Progenitor cell of endocrine pancreas (in vitro differentiated cells): ENCODE measurements around the gene MTIF3. TPM values are rescaled to one million over a fixed set of nuclear protein-coding genes. Genes with fewer than 3 reads are reported as not detected.

Experiments
- DNase-seq: peaks from one replicate; pipeline ENCODE4 v3.0.0; 2021; ENCODE audit warnings: low spot score; ENCODE audit not compliant: unreplicated experiment
- H3K27ac Mint-ChIP-seq: 2 replicates; pipeline ENCODE4 v1.8.0; 2021; ENCODE audit warnings: mild to moderate bottlenecking, moderate library complexity, mixed read lengths
- H3K27me3 Mint-ChIP-seq: 2 replicates; pipeline ENCODE4 v1.8.0; 2021; ENCODE audit warnings: mixed read lengths
- H3K36me3 Mint-ChIP-seq: 2 replicates; pipeline ENCODE4 v1.8.0; 2022; ENCODE audit warnings: mixed read lengths; ENCODE audit not compliant: insufficient read depth
- H3K4me1 Mint-ChIP-seq: 2 replicates; pipeline ENCODE4 v1.8.0; 2021; ENCODE audit warnings: low read depth, mixed read lengths
- H3K4me3 Mint-ChIP-seq: 2 replicates; pipeline ENCODE4 v1.8.0; 2021; ENCODE audit warnings: low read depth, mild to moderate bottlenecking, moderate library complexity, mixed read lengths
- H3K9me3 Mint-ChIP-seq: 2 replicates; pipeline ENCODE4 v1.8.0; 2021; ENCODE audit warnings: low read depth, mixed read lengths
- CTCF ChIP-seq: fragments of 200-600 bp; sonication (generic); IDR thresholded peaks from one replicate; pipeline ENCODE4 v1.5.0; 2021; ENCODE audit warnings: antibody characterized with exemption, mild to moderate bottlenecking; ENCODE audit not compliant: unreplicated experiment
- total RNA-seq: library from RNA; stranded (reverse); gene quantifications from 2 replicates; pipeline ENCODE4 v1.2.1, GENCODE V29; 2021

Gene MTIF3
- total RNA-seq, 1 donor from 2014 or later: 54.4 TPM

GRCh38 chr13:27446986-27447583 lies 3.3 kb downstream of the MTIF3 start:
- TF ChIP-seq CTCF: no peak
- Mint-ChIP-seq H3K4me1 (peaks cover 19% of the 10 kb centered on the region), H3K27ac (no peak overlapping the region), H3K9me3 (no peaks in the 10 kb centered on the region), H3K27me3 (no peaks in the 10 kb centered on the region), H3K36me3 (peaks cover 4% of the 10 kb centered on the region), H3K4me3 (no peak overlapping the region)
- no peak for DNase-seq

- Mint-ChIP-seq H3K4me3 (no peak overlapping the region), H3K9me3 (no peaks in the 10 kb centered on the region), H3K4me1 (peaks cover 6% of the 10 kb centered on the region), H3K27ac (no peak overlapping the region), H3K27me3 (no peaks in the 10 kb centered on the region), H3K36me3 (peaks cover 12% of the 10 kb centered on the region)
- no peak for DNase-seq
- TF ChIP-seq CTCF: no peak
Measured at GRCh38 chr13:27442797-27443196, 7.6 kb downstream of the MTIF3 start.

- no peak overlapping the region for H3K4me3 Mint-ChIP-seq
- H3K27ac Mint-ChIP-seq: no peak overlapping the region
- no peaks in the 10 kb centered on the region for H3K27me3 Mint-ChIP-seq
Measured at GRCh38 chr13:27442071-27442647, 8.2 kb downstream of the MTIF3 start.

GRCh38 chr13:27440408-27440807 lies 10.0 kb downstream of the MTIF3 start:
- no peak for DNase-seq
- Mint-ChIP-seq H3K4me1 (peaks cover 6% of the 10 kb centered on the region), H3K4me3 (no peak overlapping the region), H3K36me3 (peaks cover 16% of the 10 kb centered on the region), H3K9me3 (no peaks in the 10 kb centered on the region), H3K27me3 (no peaks in the 10 kb centered on the region), H3K27ac (no peak overlapping the region)
- TF ChIP-seq CTCF: no peak

More at GRCh38 chr13:27442071-27442647, 8.2 kb downstream of the MTIF3 start:
- Mint-ChIP-seq H3K36me3 (peaks cover 12% of the 10 kb centered on the region), H3K4me1 (peaks cover 6% of the 10 kb centered on the region), H3K9me3 (no peaks in the 10 kb centered on the region)
- no peak for DNase-seq
- TF ChIP-seq CTCF: no peak

GRCh38 chr13:27437126-27437525 lies 13.2 kb downstream of the MTIF3 start:
- no peak overlapping the region for H3K27ac Mint-ChIP-seq
- no peaks in the 10 kb centered on the region for H3K27me3 Mint-ChIP-seq
- DNase-seq: no peak
- no peak for TF ChIP-seq CTCF
- peaks cover 14% of the 10 kb centered on the region for H3K36me3 Mint-ChIP-seq
- no peak overlapping the region for H3K4me3 Mint-ChIP-seq
- H3K4me1 Mint-ChIP-seq: peaks cover 1% of the 10 kb centered on the region
- no peaks in the 10 kb centered on the region for H3K9me3 Mint-ChIP-seq
